Heart right ventricle (tissue), 16 donors: ENCODE data around the gene ITGAX. TPM values are rescaled to one million over a fixed set of nuclear protein-coding genes. Genes with fewer than 3 reads are reported as not detected.

Source experiments
- ATAC-seq, 8 donors: fragments of 200-7000 bp; cut with Tn5 transposase; one replicate each; pipeline ENCODE4 v1.9.1; 2020; ENCODE audit warnings: mild to moderate bottlenecking in 8 of 8, moderate library complexity in 8 of 8, moderate number of reproducible peaks in 1 of 8
- DNase-seq, 2 donors: peaks; one replicate each; pipeline ENCODE4 v3.0.0-alpha.2; 2020
- H3K27ac ChIP-seq, 10 donors: fragments of 200-600 bp; sonication (generic) in 2 of 10; one replicate each; pipeline versions ENCODE4 v1.5.0 to v1.8.0; 2020 to 2022; ENCODE audit warnings: mild to moderate bottlenecking in 3 of 10
- H3K27me3 ChIP-seq, 7 donors: fragments of 200-600 bp; one replicate each; pipeline ENCODE4 v1.8.0; 2021 to 2022; ENCODE audit warnings: mild to moderate bottlenecking in 2 of 7
- H3K36me3 ChIP-seq, 9 donors: fragments of 200-600 bp; sonication (generic) in 1 of 9; one replicate each; pipeline versions ENCODE4 v1.5.0 to v1.8.0; 2020 to 2022; ENCODE audit warnings: mild to moderate bottlenecking in 2 of 9
- H3K4me1 ChIP-seq, 9 donors: fragments of 200-600 bp; sonication (generic) in 1 of 9; one replicate each; pipeline versions ENCODE4 v1.5.0 to v1.8.0; 2020 to 2022; ENCODE audit warnings: mild to moderate bottlenecking in 4 of 9
- H3K4me3 ChIP-seq, 10 donors: fragments of 200-600 bp; sonication (generic) in 2 of 10; one replicate each; pipeline versions ENCODE4 v1.5.0 to v1.8.0; 2020 to 2022; ENCODE audit warnings: mild to moderate bottlenecking in 7 of 10, moderate library complexity in 2 of 10
- H3K9me3 ChIP-seq, 11 donors: fragments of 200-600 bp in 10 of 11; sonication (generic) in 2 of 11; one replicate each; pipeline versions ENCODE4 v1.5.0 to v1.8.0; 2013 to 2022; ENCODE audit warnings: mild to moderate bottlenecking in 2 of 11, control low read depth in 1 of 11, moderate library complexity in 1 of 11
- CTCF ChIP-seq, 9 donors: fragments of 200-600 bp; sonication (generic) in 2 of 9; IDR thresholded peaks; one replicate each; pipeline versions ENCODE4 v1.5.0 to v1.8.0; 2021 to 2022; ENCODE audit warnings: antibody characterized with exemption in 9 of 9, mild to moderate bottlenecking in 5 of 9, moderate library complexity in 1 of 9
- WGBS, 2 donors: extraction: QIAGEN DNeasy Blood & Tissue Kit; methylation state at CpG; one replicate each; pipeline ENCODE4 v1.1.7; 2013; ENCODE audit warnings: inconsistent platforms in 1 of 2; 5-methylcytosine and 5-hydroxymethylcytosine counted together
- intact Hi-C, 10 donors: fragments of 100-400 bp; cut with DNase I; formaldehyde crosslinking; loops; one replicate each; pipeline versions ENCODE4 v1.11.1 to v1.14.2; 2022
- polyA plus RNA-seq, 2 donors: library from polyadenylated mRNA; stranded (reverse); fragments of 200-250 nt; gene quantifications; one replicate each; pipeline ENCODE4 v1.2.3, GENCODE V29; 2013
- total RNA-seq, 10 donors: library from RNA; stranded (reverse); fragmentation: NEBNext Ultra II Directional in 3 of 10; extraction: Animal tissue kit (Norgen Biotek cat#: 25700) in 3 of 10; gene quantifications; one replicate each; pipeline versions ENCODE4 v1.2.1 to v1.2.4, GENCODE V29; 2021 to 2023
- donor health status: Arrhythmogenic right ventricular cardiomyopathy.
- donor health status: ischemic (EF 13 %, LVEDD 7.1; RV severe dilation, severe dysfunction).
- donor health status: healthy with polysubstance abuse.
- donor health status: DM: no; HTN: yes; CAD: no.
- donor health status: DM: no; HTN: no; CAD: no.
- donor health status: ischemic (EF 25% LVEDD 6.9; RV normal size, moderate dysfunction).
- donor health status: ischemic (EF 25% LVEDD 5.7; RV mildly dilated, moderate dysfunction).
- donor health status: healthy.
- donor health status: DM: yes; HTN: yes; CAD: no.
- donor health status: Ischemic cardiomyopathy.
- donor health status: ischemic (EF 35%, LVEDD 5.7; RV mildly dilated, moderate dysfunction).
- donor health status: nonischemic (EF 11% LVEDD 7.7; RV severe dilation, severe dysfunction).
- donor health status: DM: yes; HTN: yes; CAD: no.
- donor health status: PGD.
- donor health status: ischemic (EF 29% LVEDD 5.4; RV normal size, mild dysfunction).
- donor health status: nonischemic (EF 23%, LVEDD 6.1; RV moderate dilation, normal function).

The ITGAX gene
- total and polyA plus RNA-seq, 12 donors = 0.79 to 18.5 (median 1.9) TPM

GRCh38 chr16:31402687-31403086 lies 47.7 kb downstream of the ITGAX start:
- Histone ChIP-seq H3K9me3 (peaks cover 0 to 10% (median 0%) of the 10 kb centered on the region in 11 donors), H3K36me3 (no peaks in the 10 kb centered on the region), H3K27me3 (peaks cover 0 to 4% (median 0%) of the 10 kb centered on the region in 7 donors), H3K4me3 (no peak overlapping the region), H3K4me1 (peaks cover 0 to 16% (median 0%) of the 10 kb centered on the region in 9 donors), H3K27ac (no peak overlapping the region)
- no peak for ATAC-seq
- DNase-seq = no peak
- WGBS, 2 donors = 93 to 94% methylated on average over 1 of the region's 1 CpG
- TF ChIP-seq CTCF (IDR thresholded peaks at IDR 0.05) = no peak
- intact Hi-C loops = loop anchor here in 1 of 10 donors (10.0 kb wide), 1 partner anchor 148 kb away; the partner anchor contains the start of gene ITGAM

GRCh38 chr16:31403590-31404352 lies 48.8 kb downstream of the ITGAX start:
- no peak overlapping the region for H3K27ac ChIP-seq
- peaks cover 0 to 5% (median under 1%) of the 10 kb centered on the region in 7 donors for H3K27me3 ChIP-seq
- H3K36me3 ChIP-seq = no peaks in the 10 kb centered on the region
- H3K4me1 ChIP-seq = peaks cover 0 to 16% (median 0%) of the 10 kb centered on the region in 9 donors
- H3K4me3 ChIP-seq = peak overlapping the region in 5 of 10 donors; percentile 20 to 53 (median 26)
- TF ChIP-seq CTCF (IDR thresholded peaks at IDR 0.05) = no peak
- H3K9me3 ChIP-seq = peaks cover 0 to 10% (median 0%) of the 10 kb centered on the region in 11 donors
- intact Hi-C loops = loop anchor here in 1 of 10 donors (10.0 kb wide), 1 partner anchor 149 kb away; the partner anchor contains the start of gene ITGAM
- peak in 2 of 8 donors; percentile 13 to 16 for ATAC-seq
- WGBS, 2 donors = 77% methylated on average over 21 of the region's 21 CpGs
- DNase-seq = no peak

GRCh38 chr16:31404353-31405064 lies 49.5 kb downstream of the ITGAX start:
- ATAC-seq (peak in 3 of 8 donors; percentile 43 to 65 (median 54)), DNase-seq (no peak)
- H3K4me3 ChIP-seq = peak overlapping the region in 5 of 10 donors; percentile 20 to 53 (median 26)
- TF ChIP-seq CTCF (IDR thresholded peaks at IDR 0.05) = no peak
- H3K27ac ChIP-seq = no peak overlapping the region
- peaks cover 0 to 16% (median 0%) of the 10 kb centered on the region in 9 donors for H3K4me1 ChIP-seq
- 58 to 65% methylated on average over 9 of the region's 9 CpGs for WGBS, 2 donors
- H3K36me3 ChIP-seq = no peaks in the 10 kb centered on the region
- intact Hi-C loops = loop anchor here in 1 of 10 donors (10.0 kb wide), 1 partner anchor 150 kb away; the partner anchor contains the start of gene ITGAM
- peaks cover 0 to 8% (median 4%) of the 10 kb centered on the region in 7 donors for H3K27me3 ChIP-seq
- H3K9me3 ChIP-seq = peaks cover 0 to 6% (median 0%) of the 10 kb centered on the region in 11 donors

GRCh38 chr16:31407406-31407805 lies 52.4 kb downstream of the ITGAX start:
- H3K4me1 ChIP-seq = peaks cover 0 to 6% (median 0%) of the 10 kb centered on the region in 9 donors
- H3K36me3 ChIP-seq = no peaks in the 10 kb centered on the region
- no peaks in the 10 kb centered on the region for H3K9me3 ChIP-seq
- no peak for TF ChIP-seq CTCF (IDR thresholded peaks at IDR 0.05)
- 80 to 87% methylated on average over 8 of the region's 8 CpGs for WGBS, 2 donors
- peaks cover 0 to 21% (median 4%) of the 10 kb centered on the region in 7 donors for H3K27me3 ChIP-seq
- no peak overlapping the region for H3K27ac ChIP-seq
- no peak overlapping the region for H3K4me3 ChIP-seq
- ATAC-seq (no peak), DNase-seq (no peak)
- intact Hi-C loops = loop anchor here in 1 of 10 donors (10.0 kb wide), 1 partner anchor 153 kb away; the partner anchor contains the start of gene ITGAM
